ENCODE results near the gene DDX39A.

GRCh38 chr19:14425696-14426138, 6.6 kb upstream of the DDX39A start:
- TF ChIP-seq FOXA1 (IDR thresholded peaks at IDR 0.05) (no peak), TARDBP (IDR thresholded peaks at IDR 0.05) (no peak), NFRKB (IDR thresholded peaks at IDR 0.05) (no peak), SUZ12 (IDR thresholded peaks at IDR 0.05) (no peak), SP1 (IDR thresholded peaks at IDR 0.05) (no peak)

Data from HEK293T (cell line).